GM13976 (cell line): ENCODE measurements around the gene SLC8B1.

ENCODE experiments used
- DNase-seq: peaks from one replicate; pipeline ENCODE4 v3.0.0; 2012; ENCODE audit warnings: low spot score
- CTCF ChIP-seq: IDR thresholded peaks from 2 replicates; pipeline ENCODE4 v1.5.1; 2012; ENCODE audit warnings: borderline replicate concordance, mild to moderate bottlenecking; ENCODE audit not compliant: insufficient read depth; ENCODE audit errors: extremely low read depth, missing control alignments, control extremely low read depth
- in situ Hi-C: fragments of 300-500 bp; cut with MboI; formaldehyde crosslinking; loops from one replicate; pipeline ENCODE4 v1.12.0; 2022; ENCODE audit warnings: low sequenced_read_pairs, mixed read lengths, inconsistent platforms; ENCODE audit not compliant: unreplicated experiment

The SLC8B1 gene

DNA sequence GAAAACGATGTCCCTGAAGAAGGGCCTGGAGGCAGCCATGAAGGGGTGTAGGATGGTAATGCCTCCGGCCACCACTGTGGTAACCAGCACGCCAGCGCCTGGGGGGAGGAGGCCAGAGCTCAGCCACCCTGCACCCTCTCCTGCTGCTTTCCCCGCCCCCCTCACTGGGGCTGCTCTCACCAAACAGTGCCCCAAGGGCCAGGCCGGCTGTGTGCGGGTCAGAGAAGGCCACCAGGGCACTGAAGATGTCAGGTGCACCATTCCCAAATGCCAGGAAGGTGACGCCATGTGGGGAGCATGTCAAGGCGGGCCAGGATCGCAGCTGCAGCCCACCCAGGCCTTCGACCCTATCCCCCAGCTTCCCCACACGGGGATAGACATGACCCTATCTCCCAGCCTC, 14.5 kb downstream of the SLC8B1 start:
- DNase-seq: no peak
- in situ Hi-C loops: no loop called here
- no peak for TF ChIP-seq CTCF

DNA sequence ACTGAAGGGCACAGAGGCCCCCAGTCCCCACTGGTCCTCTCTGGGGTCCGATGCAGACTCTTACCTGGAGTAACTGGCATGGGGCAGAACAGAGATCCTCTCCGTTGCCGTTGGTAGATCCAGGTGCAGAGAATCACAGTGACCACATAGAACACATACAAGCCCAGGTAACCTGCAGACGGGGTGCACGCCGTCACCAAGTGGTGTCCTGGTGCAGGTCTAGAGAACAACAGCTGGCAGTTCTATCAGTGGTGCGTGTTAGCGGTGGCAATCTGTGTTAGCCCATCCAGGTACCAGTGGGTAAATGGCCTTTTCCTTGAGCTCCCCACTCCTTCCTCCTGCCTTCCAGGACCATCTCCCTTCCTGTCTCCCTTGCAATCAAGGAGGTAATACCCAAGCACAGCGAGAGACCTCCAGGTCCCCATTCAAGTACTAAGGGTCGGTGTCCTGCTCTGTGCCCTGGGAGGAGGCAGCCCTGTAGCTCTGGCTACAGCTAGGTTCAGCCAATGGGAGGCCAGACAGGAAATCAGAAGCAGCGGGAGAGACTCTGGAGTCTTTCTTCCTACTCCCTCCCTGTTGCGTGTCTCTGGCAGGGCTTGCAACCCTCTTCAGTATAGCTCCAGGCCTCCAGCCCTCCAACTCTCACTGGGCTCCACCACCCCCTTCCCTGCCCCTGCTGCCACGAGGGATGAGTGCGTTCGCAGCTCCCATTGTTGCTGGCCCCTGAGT, 15.8 kb downstream of the SLC8B1 start:
- in situ Hi-C loops: no loop called here
- no peak for TF ChIP-seq CTCF
- no peak for DNase-seq

DNA sequence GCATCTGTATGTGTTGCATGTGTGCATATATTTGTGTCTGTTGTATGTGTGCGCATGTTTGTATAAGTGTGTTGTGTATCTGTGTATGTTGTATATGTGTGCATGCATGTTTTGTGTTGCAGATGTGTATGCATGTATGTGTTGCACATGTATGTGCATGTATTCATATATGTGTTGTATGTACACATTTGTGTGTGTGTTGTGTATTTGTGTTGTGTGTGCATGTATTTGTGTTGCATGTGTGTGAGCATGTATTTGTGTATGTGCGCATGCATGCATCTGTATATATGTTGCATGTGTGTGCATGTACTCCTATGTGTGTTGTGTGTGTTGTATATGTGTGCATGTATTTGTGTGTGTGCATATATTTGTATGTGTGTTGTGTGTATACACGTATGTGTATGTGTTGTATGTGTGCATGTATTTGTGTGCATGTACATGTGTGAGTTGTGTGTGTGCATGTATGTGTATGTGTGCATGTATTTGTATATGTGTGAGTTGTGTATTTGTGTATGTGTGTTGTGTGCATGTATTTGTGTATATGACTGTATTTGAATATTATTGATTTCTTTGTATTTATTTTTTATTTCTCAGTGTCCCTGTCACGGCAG, 16.8 kb downstream of the SLC8B1 start:
- no peak for TF ChIP-seq CTCF
- DNase-seq: no peak
- in situ Hi-C loops: no loop called here

- no peak for DNase-seq
- in situ Hi-C loops: no loop called here
- TF ChIP-seq CTCF: no peak
These were observed 17.8 kb downstream of the SLC8B1 start for GRCh38 chr12:113317122-113317521.

- no peak for DNase-seq
- TF ChIP-seq CTCF: no peak
- in situ Hi-C loops: no loop called here
These were observed 18.8 kb downstream of the SLC8B1 start for GRCh38 chr12:113316155-113316554.

- in situ Hi-C loops: no loop called here
- no peak for DNase-seq
- TF ChIP-seq CTCF: no peak
These were observed 19.6 kb downstream of the SLC8B1 start for GRCh38 chr12:113315358-113315757.
